ENCODE data around the gene EXOG. TPM values are rescaled to one million over a fixed set of nuclear protein-coding genes. Genes with fewer than 3 reads are reported as not detected.

Gene EXOG
- total and polyA plus RNA-seq, 10 of the 15 experiments (the other 5 are each of a cell fraction or from before 2014, with no cell fraction given), result 7.8 to 20.9 (median 19.6) TPM

DNA sequence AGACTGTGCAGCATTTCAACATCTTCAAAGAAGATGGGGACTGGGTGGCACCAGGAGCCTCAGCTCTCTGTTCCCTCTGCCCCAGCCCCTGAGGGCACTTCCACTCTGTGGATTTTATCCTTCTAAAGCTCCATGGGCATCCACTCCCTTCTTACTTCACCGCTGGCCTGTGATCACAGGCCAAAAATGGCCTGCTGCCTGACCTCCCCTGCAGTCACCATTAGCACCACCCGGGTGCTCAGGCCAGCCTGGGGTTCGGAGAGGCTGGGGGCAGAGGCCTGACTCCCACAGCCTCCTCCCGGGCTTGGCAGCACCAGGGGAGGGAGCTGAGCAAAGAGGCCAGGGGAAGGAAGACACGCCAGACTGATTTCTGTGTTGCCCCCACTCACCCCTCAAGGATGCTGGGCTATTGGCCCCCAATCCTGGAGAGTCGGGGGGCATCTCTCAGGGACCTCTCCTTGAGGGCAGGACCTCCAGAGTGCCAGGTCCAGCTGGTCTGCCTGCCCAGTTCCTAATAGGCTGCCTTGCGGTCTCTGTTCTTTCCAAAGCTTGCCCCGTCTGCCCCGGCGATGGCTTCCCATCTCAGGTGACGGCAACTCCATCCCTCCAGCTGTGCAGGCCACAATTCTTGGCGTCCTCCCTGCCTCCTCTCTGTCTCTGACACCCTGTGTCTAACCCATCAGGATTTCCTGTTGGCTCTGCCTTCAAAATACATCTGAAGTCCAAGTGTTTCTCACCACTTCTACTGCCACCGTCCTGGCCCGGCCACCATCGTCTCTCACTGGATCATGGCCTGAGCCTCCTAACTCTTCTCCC lies 67.1 kb downstream of the EXOG start:
- in situ Hi-C loops (cut with MboI), result no loop called here
- SMC1A ChIA-PET (ENCODE audit: uncharacterized antibody, unreplicated experiment), result no interaction called here
- Histone ChIP-seq H3K79me2 (ENCODE audit: control insufficient read depth, insufficient read depth, low read length) (no peaks in the 10 kb centered on the region), H3K9me3 (replicated peaks; ENCODE audit: control insufficient read depth, insufficient read depth, low read length) (no peaks in the 10 kb centered on the region), H2AFZ (ENCODE audit: control insufficient read depth, low read depth, low read length) (no peak overlapping the region), H3K36me3 (ENCODE audit: control insufficient read depth in 2 of 2, insufficient read depth in 2 of 2, low read length in 1 of 2) (no peaks in the 10 kb centered on the region), H3K9ac (ENCODE audit: control insufficient read depth, insufficient read depth, low read length) (no peak overlapping the region), H4K20me1 (ENCODE audit: control insufficient read depth, insufficient read depth) (no peaks in the 10 kb centered on the region), H3K4me3 (no peak overlapping the region), H3K4me1 (ENCODE audit: control insufficient read depth, insufficient read depth, low read length) (no peaks in the 10 kb centered on the region), H3K27ac (ENCODE audit: control insufficient read depth, insufficient read depth) (no peak overlapping the region), H3K27me3 (replicated peaks in 1 of 2; ENCODE audit: control insufficient read depth in 2 of 2, insufficient read depth in 2 of 2, low read length in 1 of 2) (no peaks in the 10 kb centered on the region), H3K4me2 (ENCODE audit: control insufficient read depth, insufficient read depth) (no peak overlapping the region)
- no peak for FAIRE-seq
- DNase-seq (ENCODE audit: low read depth, low spot score), result no peak
- CTCF ChIA-PET, result interaction anchor here (0.6 kb wide), 1 partner anchor 323 kb away, joined by 3 read pairs; no protein-coding TSS in a partner anchor
- intact Hi-C loops (cut with micrococcal nuclease; ENCODE audit: unreplicated experiment), result no loop called here
- POLR2A ChIA-PET, result no interaction called here
- 50% methylated on average over 15 of the region's 15 CpGs for WGBS (ENCODE audit: insufficient coverage, insufficient replicate concordance, low lambda C conversion rate, missing lambda C conversion rate)
- no peak for TF ChIP-seq KDM1A (IDR thresholded peaks at IDR 0.05; ENCODE audit: borderline replicate concordance)
- TF ChIP-seq TCF3 (IDR thresholded peaks at IDR 0.05; ENCODE audit: borderline replicate concordance, insufficient read depth, low read depth, low read length), result no peak
- no peak for TF ChIP-seq CEBPB (IDR thresholded peaks at IDR 0.05; ENCODE audit: borderline replicate concordance in 1 of 2, low read depth in 2 of 2, low read length in 2 of 2)
- TF ChIP-seq MYC (IDR thresholded peaks at IDR 0.05; ENCODE audit: insufficient read depth, insufficient read length, insufficient replicate concordance, low read length, severe bottlenecking), result no peak
- TF ChIP-seq HCFC1 (IDR thresholded peaks at IDR 0.05; ENCODE audit: low read length), result no peak
- TF ChIP-seq CREM (IDR thresholded peaks at IDR 0.05; ENCODE audit: low read depth), result no peak
- no peak for TF ChIP-seq WRNIP1 (IDR thresholded peaks at IDR 0.05; ENCODE audit: borderline replicate concordance, low read depth, low read length)
- no peak for TF ChIP-seq SIX5 (IDR thresholded peaks at IDR 0.05; ENCODE audit: low read depth, low read length, severe bottlenecking)
- TF ChIP-seq, protein P1, sequence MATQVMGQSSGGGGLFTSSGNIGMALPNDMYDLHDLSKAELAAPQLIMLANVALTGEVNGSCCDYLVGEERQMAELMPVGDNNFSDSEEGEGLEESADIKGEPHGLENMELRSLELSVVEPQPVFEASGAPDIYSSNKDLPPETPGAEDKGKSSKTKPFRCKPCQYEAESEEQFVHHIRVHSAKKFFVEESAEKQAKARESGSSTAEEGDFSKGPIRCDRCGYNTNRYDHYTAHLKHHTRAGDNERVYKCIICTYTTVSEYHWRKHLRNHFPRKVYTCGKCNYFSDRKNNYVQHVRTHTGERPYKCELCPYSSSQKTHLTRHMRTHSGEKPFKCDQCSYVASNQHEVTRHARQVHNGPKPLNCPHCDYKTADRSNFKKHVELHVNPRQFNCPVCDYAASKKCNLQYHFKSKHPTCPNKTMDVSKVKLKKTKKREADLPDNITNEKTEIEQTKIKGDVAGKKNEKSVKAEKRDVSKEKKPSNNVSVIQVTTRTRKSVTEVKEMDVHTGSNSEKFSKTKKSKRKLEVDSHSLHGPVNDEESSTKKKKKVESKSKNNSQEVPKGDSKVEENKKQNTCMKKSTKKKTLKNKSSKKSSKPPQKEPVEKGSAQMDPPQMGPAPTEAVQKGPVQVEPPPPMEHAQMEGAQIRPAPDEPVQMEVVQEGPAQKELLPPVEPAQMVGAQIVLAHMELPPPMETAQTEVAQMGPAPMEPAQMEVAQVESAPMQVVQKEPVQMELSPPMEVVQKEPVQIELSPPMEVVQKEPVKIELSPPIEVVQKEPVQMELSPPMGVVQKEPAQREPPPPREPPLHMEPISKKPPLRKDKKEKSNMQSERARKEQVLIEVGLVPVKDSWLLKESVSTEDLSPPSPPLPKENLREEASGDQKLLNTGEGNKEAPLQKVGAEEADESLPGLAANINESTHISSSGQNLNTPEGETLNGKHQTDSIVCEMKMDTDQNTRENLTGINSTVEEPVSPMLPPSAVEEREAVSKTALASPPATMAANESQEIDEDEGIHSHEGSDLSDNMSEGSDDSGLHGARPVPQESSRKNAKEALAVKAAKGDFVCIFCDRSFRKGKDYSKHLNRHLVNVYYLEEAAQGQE (IDR thresholded peaks at IDR 0.05; ENCODE audit: low read depth, low read length), result no peak
- TF ChIP-seq HDAC6 (IDR thresholded peaks at IDR 0.05; ENCODE audit: unreplicated experiment), result no peak
- TF ChIP-seq CHD1 (IDR thresholded peaks at IDR 0.05; ENCODE audit: low read depth, low read length), result no peak
- TF ChIP-seq NFIC (IDR thresholded peaks at IDR 0.05; ENCODE audit: low read depth, low read length), result no peak
- TF ChIP-seq NRF1 (conservative IDR thresholded peaks at IDR 0.05; ENCODE audit: low read depth, low read length), result no peak
- no peak for TF ChIP-seq ETV6 (conservative IDR thresholded peaks at IDR 0.05 in 1 of 2, IDR thresholded peaks at IDR 0.05 in 1 of 2; ENCODE audit: borderline replicate concordance in 1 of 2, low read depth in 1 of 2)
- TF ChIP-seq SMARCA5 (IDR thresholded peaks at IDR 0.05), result no peak
- TF ChIP-seq ASH2L (IDR thresholded peaks at IDR 0.05; ENCODE audit: borderline replicate concordance, low read depth), result no peak
- RAD21 ChIA-PET (ENCODE audit: unreplicated experiment), result no interaction called here
- no TSS peak for BruUV-seq (replicated peaks)
- ATAC-seq, result no peak
